DLD1 (cell line): ENCODE measurements around the gene FXN.
"Not testable (repeated sequence)": the region's sequence is repeated elsewhere in the genome, so short reads cannot be mapped to it uniquely, and the experiment has no call there.

Source experiments
- in situ Hi-C: cut with HindIII; loops from 2 replicates; pipeline ENCODE4 v1.10.0; 2017; ENCODE audit warnings: low sequenced_read_pairs

Gene FXN

GRCh38 chr9:69020301-69021145, 15.0 kb upstream of the FXN start:
- in situ Hi-C loops: no loop called here

DNA sequence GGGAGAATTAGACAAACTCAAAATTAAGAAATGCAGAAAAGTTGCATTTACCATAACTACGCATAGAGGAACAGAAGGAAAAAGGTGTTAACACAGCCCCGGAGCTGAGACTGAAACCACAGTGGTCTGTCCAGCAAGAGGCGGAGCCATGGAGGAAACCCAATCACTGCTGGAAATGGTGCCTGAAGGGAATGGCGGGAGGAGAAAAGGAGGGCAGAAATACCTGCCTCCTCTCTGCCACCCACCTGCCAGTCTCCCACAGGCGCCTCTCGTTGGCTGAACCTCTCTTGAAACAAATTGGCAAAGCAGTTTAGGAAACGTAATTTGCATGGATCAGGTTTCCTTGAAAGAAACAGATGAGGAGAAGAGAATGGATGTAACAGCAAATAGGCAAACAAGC, 11.9 kb upstream of the FXN start:
- in situ Hi-C loops: no loop called here

- in situ Hi-C loops: no loop called here
Measured at GRCh38 chr9:69027355-69028097, 8.0 kb upstream of the FXN start.

DNA sequence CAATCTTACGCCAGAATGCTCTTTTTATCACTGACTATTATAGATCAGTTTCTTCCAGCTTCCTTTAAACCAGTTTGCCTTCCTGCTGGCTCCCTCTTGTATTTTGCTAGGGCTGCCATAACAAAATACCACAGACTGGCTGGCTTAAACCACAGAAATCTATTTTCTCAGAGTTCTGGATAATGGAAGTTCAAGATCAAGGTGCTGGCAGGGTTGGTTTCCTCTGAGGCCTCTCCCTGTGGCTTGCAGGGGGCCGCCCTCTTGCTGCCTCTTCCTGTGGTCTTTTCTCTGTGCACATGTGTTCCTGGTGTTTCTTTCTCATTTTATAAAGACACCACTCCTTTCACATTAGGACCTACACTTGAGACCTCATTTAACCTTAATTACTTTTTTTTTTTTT, 6.8 kb upstream of the FXN start:
- in situ Hi-C loops: no loop called here

- in situ Hi-C loops: no loop called here
Measured at GRCh38 chr9:69029535-69029934, 6.0 kb upstream of the FXN start.

DNA sequence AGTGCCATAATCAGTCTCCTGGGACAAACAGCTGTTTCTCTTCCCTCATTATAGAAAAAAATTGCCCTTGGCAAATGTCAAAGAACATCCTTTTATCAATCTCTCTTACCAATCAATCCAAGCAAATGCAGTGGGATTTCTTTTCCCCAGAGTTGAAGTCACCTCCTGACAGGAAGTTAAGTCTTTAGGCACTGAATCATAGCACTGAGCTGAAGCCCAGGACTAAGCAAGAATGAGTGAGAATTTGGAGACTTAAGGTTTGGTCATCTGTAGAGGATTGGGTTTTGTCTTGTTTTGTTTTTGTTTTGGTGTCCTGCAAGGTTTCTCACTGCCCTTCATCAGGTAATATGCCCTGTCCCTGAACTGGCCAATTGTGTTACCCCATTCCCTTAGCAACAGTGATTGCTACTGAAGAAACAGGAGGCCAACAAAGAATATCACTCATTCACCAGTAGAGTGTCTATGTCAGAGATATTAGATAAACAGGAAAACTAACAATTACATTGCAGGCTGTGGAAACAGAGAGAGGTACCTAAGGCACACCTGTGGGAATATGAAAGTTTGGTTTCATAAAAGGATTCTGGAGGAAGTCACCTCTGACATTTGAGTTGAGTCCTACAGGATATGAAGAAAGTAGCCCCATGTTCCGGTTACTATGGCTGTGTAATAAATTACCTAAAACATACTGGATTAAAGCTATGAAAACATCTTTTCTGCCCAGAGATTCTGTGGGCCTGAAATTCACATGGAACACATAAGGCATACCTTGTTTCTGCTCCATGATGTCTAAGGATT, 4.5 kb upstream of the FXN start:
- in situ Hi-C loops: no loop called here

- in situ Hi-C loops: no loop called here
Measured at GRCh38 chr9:69034071-69034470, 1.5 kb upstream of the FXN start.

DNA sequence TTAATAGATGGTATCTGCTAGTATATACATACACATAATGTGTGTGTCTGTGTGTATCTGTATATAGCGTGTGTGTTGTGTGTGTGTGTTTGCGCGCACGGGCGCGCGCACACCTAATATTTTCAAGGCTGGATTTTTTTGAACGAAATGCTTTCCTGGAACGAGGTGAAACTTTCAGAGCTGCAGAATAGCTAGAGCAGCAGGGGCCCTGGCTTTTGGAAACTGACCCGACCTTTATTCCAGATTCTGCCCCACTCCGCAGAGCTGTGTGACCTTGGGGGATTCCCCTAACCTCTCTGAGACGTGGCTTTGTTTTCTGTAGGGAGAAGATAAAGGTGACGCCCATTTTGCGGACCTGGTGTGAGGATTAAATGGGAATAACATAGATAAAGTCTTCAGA, 757 bp downstream of the FXN start:
- in situ Hi-C loops: no loop called here

DNA sequence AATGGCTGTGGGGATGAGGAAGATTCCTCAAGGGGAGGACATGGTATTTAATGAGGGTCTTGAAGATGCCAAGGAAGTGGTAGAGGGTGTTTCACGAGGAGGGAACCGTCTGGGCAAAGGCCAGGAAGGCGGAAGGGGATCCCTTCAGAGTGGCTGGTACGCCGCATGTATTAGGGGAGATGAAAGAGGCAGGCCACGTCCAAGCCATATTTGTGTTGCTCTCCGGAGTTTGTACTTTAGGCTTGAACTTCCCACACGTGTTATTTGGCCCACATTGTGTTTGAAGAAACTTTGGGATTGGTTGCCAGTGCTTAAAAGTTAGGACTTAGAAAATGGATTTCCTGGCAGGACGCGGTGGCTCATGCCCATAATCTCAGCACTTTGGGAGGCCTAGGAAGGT, 1.2 kb downstream of the FXN start:
- in situ Hi-C loops: no loop called here

DNA sequence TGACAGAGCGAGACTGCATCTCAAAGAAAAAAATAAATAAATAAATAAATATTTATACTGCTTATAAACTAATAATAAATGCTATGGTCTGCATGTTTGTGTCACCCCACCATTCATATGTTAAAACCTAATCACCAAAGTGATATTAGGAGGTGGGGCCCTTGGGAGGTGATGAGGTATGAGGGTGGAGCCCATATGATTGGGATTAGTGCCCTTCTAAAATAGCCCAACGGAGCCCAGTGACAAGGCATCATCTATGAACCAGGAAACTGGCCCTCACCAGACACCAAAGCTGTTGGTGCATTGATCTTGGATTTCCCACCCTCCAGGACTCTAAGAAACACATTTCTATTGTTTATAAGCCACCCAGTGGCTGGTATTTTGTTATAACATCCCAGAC, 5.1 kb downstream of the FXN start:
- in situ Hi-C loops: no loop called here

DNA sequence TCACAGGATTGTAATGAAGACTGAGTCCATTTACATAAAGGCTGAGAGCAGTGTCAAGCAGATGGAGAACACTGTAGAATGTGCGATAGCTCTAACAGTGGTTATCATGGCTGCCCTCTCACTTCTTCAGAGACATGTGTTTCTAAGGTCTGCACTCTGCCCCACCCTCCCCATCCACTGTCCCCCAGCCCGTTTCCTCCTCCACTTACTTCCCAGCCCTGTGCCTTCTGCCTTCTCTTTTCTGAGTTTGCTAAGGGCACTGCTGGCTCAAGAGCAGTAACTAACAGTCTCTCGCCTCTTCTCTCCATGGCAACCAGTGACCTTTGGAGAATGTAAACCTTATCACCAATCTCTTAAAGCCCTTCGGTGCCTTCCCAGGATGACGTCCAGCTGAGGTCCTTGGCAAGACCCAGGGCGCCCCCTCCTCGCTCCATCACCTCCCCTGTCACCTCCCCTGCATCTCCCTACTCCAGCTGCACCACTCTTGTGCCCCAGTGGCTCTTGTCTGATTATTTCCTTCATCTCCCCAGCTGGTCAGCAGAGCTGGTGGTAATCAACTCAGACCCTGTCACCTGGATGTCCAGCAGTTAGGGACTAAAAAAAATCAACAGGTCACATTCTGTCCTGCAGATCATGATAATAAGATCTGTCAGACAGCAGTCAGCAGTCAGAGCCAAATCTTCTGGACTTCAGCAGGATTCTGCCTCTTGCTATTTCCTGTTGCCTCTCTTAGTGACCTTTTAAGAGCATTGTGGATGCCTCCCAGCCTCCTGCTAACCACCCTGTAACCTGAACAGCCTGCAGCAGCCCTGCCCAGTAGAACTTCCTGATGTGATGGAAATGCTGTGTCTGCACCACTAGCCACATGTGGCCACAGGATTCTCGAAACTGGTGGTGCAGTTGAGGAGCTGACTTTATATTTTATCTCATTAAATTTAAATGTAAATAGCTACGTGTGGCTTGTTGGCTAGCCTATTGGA, 9.0 kb downstream of the FXN start:
- in situ Hi-C loops: no loop called here

DNA sequence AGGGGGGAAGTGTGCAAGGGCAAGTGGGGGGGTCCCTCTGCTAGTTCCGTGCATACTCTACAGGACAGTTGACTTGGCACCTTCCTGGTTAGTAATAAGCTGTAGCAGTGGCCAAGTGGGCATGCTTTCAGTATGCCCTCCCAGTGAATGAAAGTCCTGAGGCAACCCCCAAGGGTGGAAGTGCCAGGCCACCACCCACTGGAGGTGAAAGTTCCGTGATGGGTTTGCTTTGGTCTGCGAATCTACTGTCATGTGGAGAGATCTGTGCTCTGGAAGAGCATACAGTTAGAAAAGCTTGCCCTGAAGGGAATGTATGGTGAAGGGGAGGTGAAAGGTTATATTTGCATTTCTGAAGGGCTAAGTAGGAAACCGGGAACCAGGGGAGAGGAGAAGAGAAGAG, 10.3 kb downstream of the FXN start:
- in situ Hi-C loops: no loop called here

DNA sequence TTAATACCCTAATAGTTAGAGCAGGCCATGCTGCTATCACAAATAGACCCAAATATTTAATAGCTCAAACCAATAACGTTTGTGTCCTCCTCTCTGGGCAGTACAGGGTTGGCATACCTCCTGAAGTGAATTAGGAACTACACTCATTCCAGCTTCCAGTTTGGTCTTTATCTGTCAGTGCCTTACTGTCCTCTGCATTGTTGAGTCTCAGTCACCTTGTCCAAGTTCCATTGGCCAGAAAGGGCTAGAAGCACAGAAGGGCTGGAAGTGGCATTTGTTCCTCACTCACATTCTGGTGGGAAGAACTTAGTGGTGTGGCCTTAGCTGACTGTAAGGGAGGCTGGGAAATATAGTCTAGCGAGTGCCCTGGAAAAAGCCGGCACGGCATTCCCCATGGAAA, 11.2 kb downstream of the FXN start:
- in situ Hi-C loops: no loop called here

GRCh38 chr9:69047371-69047770, 11.8 kb downstream of the FXN start:
- in situ Hi-C loops: no loop called here

GRCh38 chr9:69049094-69049493, 13.5 kb downstream of the FXN start:
- in situ Hi-C loops: no loop called here

GRCh38 chr9:69050936-69051335, 15.4 kb downstream of the FXN start:
- in situ Hi-C loops: not testable (repeated sequence)

- in situ Hi-C loops: no loop called here
Measured at GRCh38 chr9:69054989-69055388, 19.4 kb downstream of the FXN start.

DNA sequence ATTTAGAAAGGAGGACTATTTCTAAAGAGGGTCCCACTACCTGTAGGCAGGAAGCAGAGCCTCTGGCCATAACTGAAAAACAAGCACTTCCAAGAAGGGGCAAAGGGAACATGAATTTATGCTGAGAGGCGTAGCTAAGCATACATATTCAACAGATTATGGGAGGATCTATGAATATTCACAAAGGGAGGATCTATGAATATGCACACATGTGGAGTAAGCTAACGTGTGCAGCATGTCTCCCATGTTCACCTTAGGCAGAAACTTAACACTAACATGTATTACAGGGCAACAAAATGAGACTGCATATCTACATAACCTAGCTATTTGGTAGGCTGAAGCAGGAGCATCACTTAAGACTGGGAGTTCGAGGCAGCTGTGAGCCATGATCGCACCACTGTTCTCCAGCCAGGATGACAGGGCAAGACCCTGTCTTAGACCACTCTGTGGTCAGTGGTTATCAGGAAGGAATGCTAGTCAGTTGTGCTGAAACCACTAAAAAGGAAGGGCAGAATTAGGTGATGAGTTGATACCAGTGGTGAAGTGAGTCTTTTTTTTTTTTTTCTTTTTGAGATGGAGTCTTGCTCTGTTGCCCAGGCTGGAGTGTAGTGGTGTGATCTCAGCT, 20.8 kb downstream of the FXN start:
- in situ Hi-C loops: no loop called here

DNA sequence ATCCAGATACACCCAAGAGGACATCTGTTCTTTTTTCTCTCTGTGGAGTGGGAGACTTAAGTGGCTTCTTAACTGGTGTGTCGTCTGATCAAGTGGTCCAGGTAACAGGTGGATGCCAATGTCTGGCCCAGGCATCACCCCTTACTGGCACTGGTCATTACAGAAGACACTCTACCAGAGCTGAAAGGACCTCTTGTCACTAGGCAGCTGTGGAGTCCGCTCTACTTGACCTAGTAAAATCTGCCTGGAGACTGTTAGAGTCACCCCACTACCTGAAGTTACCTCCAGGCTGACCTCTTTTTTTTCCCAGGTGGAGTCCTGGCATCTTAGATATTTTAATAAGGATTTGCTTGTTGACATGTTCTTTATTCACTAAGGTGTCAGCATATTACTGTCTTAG, 22.5 kb downstream of the FXN start:
- in situ Hi-C loops: no loop called here

GRCh38 chr9:69060766-69061165, 25.2 kb downstream of the FXN start:
- in situ Hi-C loops: no loop called here
